HG03469 (cell line): Measurements from ENCODE around the gene COL21A1.

Experiments
- ATAC-seq: cut with Tn5 transposase; IDR thresholded peaks from one replicate; pipeline ENCODE4 v1.9.1; 2021; ENCODE audit warnings: mild to moderate bottlenecking, moderate library complexity, moderate number of reproducible peaks; ENCODE audit not compliant: unreplicated experiment

Gene COL21A1

GRCh38 chr6:56055081-56055704, 192.2 kb downstream of the COL21A1 start:
- no peak for ATAC-seq

DNA sequence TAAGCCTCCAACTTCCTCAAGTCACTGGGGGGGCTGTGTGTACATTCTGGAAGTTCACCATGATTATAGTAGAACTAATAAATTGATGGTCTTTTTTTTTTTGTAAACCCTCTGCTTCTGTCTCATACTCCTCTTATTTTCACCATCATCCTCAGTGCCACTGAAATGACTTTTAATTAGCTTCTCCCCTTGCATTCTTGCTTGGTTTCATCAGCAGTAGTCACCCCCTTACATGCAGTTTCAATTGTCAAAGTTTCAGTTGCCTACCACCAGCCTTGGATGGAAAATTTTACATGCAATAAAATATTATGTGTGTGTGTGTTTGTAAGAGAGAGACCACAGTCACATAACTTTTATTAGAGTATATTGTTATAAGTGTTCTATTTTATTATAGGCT, 196.2 kb downstream of the COL21A1 start:
- ATAC-seq = no peak

- no peak for ATAC-seq
Measured at GRCh38 chr6:56050530-56051201, 196.7 kb downstream of the COL21A1 start.

DNA sequence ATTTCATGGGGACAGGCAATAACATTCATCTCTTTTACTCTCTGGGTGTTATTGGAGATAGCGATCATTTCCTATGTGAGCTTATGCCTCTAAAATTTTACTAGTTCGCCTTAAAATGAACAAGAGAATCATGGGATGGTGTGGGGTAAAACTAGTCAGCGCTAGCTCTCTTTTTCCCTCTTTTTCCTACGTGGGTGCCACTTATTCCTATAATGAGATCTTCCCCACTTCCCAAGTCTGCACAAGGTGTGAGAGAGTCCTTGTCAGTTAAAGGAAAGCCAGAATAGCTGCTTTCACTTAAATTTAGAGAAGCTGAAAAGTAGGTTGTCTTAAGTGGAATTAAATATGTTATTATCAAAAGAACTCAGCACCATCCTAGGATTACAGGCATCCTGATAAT, 198.8 kb downstream of the COL21A1 start:
- ATAC-seq = no peak

DNA sequence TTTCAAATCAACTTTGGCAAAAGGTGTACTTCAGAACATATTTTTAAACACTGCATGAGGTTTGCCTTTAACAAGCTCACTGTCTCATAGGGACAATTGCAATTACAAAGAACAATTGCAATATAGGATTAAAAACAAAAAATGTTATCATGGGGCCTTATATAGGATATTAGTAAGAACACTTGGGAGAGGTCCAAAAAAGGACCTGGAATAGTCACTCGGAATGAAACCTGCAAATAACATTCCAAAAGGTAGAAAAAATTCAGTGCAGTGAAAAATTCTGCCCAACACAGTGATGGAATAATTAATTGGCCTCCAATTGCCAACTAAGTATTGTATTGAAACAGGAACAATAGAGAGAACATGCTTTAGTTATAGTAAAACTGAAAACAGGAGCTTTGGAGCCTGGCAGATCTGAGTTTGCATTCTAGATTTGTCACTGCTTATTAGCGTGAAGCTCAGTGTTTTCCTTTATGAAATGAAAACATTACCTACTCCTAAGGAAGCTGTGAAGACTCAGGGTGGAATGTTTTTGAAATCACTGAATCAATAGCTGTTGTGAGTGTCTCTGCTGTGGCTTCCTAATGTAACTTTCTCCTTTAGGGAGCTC, 199.3 kb downstream of the COL21A1 start:
- ATAC-seq = no peak

DNA sequence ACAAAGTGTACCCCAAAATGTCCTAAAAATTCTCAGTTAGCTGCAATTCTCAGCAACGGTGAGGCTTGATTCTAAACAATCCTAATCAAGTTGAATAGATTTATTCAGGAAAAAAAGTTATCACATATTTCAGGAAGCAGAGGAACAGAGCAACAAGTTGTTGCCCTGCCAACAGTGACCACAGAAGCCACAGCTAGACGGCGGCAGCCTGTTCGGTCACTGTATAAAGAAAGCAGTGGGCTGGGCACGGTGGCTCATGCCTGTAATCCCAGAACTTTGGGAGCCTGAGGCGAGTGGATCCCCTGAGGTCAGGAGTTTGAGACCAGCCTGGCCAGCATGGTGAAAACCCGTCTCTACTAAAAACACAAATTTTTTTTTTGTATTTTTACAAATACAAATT, 200.8 kb downstream of the COL21A1 start:
- ATAC-seq = no peak

DNA sequence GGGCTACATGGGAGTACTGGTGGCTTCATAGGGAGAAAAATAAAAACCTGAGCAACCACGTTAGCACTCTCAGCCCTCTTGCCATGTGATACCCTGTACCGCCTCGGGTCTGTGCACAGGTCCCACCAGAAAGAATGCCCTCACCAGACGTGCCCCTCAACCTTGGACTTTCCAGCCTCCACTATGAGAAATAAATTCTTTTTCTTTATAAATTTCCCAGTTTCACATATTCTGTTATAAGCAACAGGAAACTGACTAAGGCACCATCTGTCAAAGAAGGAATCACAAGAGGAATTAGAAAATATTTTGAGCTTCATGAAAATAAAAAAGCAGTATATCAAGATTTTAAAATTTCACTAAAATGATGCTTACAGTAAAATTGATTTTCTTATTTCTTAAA, 203.6 kb downstream of the COL21A1 start:
- ATAC-seq = no peak

- no peak for ATAC-seq
Measured at GRCh38 chr6:56043076-56043475, 204.3 kb downstream of the COL21A1 start.

GRCh38 chr6:56041591-56041990, 205.8 kb downstream of the COL21A1 start:
- ATAC-seq = no peak

DNA sequence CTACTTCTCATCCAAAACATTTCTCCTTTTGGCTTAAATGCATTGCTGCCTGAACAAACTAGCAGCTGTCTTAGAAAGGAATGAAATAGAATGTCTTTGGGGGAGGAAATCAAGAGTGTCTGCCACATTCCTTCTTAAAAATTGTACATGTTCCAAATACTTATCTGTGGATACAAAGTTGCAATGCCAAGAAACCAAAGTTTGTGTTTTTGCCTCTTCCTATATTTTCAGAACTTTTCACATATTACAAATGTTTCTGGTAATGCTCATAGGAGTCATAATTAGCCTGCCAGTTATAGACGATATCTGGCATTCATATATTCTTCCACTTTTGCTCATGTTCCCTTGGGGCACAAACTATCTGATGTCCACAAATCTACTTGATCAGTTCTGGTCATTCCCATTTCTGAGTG, 206.5 kb downstream of the COL21A1 start:
- ATAC-seq = no peak

DNA sequence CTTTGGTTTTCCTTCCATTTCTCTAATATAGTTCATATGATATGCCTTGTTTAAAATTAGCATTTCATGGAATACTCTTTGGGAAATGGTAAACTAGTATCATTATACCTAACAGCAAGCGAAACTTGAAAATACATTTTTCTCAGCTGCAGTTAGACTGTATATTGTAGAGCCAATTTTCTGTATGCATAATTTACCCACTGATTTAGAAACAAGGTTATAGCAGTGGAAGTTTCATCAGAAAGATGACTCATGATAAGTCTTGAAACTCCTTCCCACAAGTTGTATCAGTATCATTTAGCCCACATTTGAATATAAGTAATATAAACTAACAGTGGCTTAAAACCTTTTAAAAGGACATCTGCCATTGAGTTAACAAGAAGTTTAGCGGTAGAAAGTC, 207.2 kb downstream of the COL21A1 start:
- ATAC-seq = no peak

- ATAC-seq = no peak
Measured at GRCh38 chr6:56038764-56039163, 208.6 kb downstream of the COL21A1 start.

- no peak for ATAC-seq
Measured at GRCh38 chr6:56037601-56038000, 209.8 kb downstream of the COL21A1 start.

DNA sequence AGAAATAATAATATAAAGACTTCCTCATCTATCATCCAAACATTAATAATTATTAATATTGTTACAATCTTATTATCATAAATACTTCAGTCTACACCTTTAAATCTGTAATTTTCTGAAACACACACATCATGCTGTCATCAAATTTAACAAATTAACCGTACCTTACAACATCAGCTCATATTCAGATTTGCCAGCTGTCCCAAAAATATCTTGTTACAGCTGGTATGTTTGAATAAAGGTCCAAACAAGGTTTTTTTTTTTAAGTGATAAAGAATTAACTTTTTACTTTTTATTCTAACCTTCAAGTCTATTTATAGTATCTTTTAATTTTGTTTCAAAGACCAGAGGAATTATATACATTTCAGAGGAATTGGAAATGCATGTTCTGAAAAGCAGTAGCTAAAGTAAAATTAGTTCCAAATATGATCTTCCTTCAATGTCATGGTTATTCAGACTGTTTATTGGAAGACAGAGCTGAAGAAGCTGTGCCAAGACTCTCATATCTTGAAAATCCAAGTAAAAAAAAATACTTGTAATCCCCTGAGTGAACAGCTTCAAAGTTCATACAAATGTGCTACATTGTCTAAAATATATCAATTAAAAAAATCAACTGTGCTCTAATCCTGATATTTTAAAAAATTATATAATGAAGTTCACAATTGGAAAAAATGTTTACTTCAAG, 210.3 kb downstream of the COL21A1 start:
- no peak for ATAC-seq

- no peak for ATAC-seq
Measured at GRCh38 chr6:56033401-56033800, 214.0 kb downstream of the COL21A1 start.

DNA sequence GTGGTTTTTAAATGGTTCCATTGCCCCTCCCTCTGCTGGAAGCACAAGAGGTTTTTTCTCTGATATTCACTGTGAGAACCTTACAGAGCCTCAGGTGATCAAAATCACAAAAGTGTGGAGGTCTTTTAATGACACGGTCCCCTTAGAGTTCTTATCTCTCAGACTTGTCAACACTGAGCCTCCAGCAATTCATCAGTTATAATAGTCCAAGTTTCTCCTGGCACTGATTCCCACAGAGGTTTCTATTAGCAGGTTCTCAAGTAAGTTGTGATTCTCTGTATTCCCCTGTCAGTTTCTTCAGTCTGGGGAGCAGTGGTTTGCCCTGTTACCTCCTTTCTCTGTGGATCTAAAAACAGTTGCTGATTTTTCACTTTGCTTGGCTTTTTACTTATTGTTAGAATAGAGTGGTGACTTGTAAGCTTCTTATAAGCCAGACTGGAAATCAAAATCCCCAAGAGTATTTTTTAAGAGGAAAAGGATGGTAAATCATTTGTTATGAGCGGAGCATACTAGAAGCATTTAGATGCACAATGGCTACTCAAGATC, 214.6 kb downstream of the COL21A1 start:
- no peak for ATAC-seq

DNA sequence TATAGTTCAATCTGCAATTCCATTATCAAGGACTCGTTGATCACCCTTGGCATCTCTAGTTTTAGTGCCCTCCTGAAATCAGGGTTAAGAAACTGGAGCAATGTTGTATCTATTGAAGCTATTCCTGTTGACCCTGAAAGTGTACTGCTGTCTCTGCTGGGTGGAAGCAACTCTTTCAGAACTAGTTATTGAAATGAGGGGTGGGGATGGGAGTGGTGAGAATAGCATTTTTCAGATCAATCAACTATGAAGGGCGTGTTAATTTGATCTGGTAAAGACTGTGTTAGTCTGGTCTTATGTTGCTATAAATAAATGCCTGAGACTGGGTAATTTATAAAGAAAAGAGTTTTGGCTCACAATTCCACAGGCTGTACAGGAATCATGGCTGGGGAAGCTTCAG, 219.5 kb downstream of the COL21A1 start:
- ATAC-seq = no peak

DNA sequence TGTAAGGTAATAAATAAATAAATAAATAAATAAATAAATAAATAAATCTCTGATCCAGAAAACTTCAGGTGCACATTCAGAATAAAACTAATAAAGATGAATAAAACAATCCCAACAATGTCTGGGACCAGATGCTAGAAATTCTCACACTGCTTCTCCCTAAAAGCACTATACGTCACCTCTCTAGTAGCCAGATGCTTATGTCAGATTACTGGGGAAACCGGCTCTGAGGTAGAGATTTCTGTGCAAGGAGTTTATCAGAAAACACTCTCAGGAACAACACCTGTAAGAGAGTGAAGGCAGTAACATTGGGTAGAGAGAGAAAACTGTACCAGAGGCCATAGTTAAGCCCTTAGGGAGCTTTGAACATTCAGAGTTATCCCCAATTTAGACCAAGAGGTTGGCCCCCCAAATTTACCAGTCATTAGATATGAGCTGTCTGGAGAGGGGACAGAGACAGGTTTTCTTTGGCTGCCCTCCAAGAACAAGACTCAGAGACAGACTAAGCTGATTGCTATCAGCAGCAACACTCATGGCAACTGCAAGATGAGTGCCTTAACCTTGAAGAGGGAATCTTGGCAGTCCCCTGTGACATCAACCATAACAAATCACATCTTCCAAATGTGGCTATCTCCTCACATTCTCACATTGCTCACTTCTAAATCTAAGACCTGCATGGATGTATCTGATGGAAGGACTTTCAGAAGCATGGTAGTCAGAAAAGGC, 220.8 kb downstream of the COL21A1 start:
- ATAC-seq = no peak

DNA sequence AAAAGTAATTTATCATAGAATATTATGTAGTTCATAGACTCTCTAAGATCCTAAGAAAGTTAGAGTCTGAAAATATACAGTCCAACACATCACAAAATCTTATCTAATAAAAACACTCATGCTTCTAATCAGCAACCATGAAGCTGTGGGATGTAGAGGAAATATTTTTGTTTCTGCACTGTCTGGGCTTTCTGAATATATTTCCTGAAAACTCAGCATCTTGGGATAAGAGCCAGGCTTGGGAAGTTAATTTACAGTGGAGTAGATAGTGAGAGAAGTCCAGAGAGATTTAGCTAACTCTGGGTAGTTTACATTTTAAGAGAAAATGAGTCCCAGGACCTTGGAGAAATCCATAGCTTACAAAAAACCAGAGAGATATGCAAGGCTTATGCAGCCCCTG, 221.6 kb downstream of the COL21A1 start:
- no peak for ATAC-seq

- ATAC-seq = no peak
Measured at GRCh38 chr6:56024931-56025330, 222.4 kb downstream of the COL21A1 start.

- no peak for ATAC-seq
Measured at GRCh38 chr6:56023829-56024228, 223.6 kb downstream of the COL21A1 start.
